ENCODE data around the gene UBAP1L.

GRCh38 chr15:65086680-65087111 lies 28.3 kb downstream of the UBAP1L start:
- TF ChIP-seq CTCF (conservative IDR thresholded peaks at IDR 0.05) (0 out of 2 replicates have a peak, but pooled peaks have one; percentile 44), EZH2 (IDR thresholded peaks at IDR 0.05; ENCODE audit: low read depth) (no peak)
